GM18498 (cell line): ENCODE results near the gene MYG1.
"Not testable (repeated sequence)": the region's sequence is repeated elsewhere in the genome, so short reads cannot be mapped to it uniquely, and the experiment has no call there.

Source experiments
- ATAC-seq: cut with Tn5 transposase; IDR thresholded peaks from one replicate; pipeline ENCODE4 v1.9.1; 2021; ENCODE audit warnings: mild to moderate bottlenecking, moderate library complexity; ENCODE audit not compliant: unreplicated experiment

Gene MYG1

GRCh38 chr12:53279888-53280498 lies 19.5 kb upstream of the MYG1 start:
- no peak for ATAC-seq

GRCh38 chr12:53286448-53286847 lies 13.0 kb upstream of the MYG1 start:
- ATAC-seq, result no peak

DNA sequence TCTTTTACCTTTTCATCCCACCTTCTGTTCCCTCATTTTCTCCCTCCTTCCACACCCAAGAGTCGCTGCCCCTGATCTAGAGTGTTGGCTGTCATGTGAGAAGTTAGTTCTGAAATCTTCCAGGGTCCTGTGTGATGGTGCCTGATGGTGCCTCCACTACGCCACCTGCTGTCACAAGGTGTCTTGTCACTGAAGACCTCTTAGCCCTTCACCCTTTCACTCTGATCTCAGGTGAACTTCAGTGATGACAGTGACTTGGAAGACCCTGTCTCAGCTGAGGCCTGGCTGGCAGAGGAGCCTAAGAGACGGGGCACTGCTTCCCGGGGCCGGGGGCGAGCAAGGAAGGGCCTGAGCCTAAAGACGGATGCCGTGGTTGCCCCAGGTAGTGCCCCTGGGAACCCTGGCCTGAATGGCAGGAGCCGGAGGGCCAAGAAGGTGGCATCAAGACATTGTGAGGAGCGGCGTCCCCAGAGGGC lies 11.7 kb upstream of the MYG1 start:
- no peak for ATAC-seq

GRCh38 chr12:53288322-53288721 lies 11.2 kb upstream of the MYG1 start:
- no peak for ATAC-seq

- no peak for ATAC-seq
Observed at GRCh38 chr12:53289891-53290290, 9.6 kb upstream of the MYG1 start.

DNA sequence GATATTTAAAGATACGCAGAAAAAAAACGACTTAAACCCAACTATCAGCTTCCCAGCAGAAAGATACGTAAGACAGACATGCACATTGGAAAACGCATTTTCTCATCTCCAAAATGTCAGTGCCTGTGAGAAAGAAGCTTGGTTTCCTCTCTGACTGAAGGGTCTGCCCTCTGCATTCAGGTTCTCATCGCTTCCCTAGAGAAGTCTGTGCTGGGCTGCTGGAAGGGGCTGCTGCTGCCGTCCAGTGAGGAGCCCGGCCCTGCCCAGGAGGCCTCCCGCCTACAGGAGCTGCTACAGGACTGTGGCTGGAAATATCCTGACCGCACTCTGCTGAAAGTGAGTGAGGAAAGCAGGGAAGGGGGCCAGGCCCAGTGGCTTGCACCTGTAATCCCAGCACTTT lies 8.8 kb upstream of the MYG1 start:
- ATAC-seq, result no peak

DNA sequence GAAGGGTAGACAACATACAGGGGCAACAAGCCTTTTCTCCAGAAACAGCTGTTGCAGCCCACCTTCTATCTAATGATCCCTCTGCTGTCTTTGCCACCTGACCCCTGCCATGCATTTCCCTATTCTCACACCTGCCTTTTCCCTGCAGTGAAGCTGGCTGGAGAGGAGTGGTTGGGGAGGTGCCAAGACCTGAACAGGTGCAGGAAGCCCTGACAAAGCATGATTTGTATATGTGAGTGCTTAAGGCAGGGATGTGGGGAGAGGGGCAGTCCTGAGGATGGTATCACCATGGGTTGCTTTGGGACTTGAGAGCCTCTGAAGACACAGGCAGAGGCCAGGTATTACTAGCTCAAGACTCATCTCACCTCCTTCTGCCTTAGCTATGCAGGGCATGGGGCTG lies 7.1 kb upstream of the MYG1 start:
- ATAC-seq, result no peak

GRCh38 chr12:53295070-53295890 lies 4.2 kb upstream of the MYG1 start, which contains the start of gene PFDN5:
Gene PFDN5, plus strand, starts transcription at chr12:53295542. Its CDS starts 26 bp downstream, at chr12:53295568.
- peak; percentile 85 for ATAC-seq

GRCh38 chr12:53295891-53296219 lies 3.6 kb upstream of the MYG1 start:
- ATAC-seq, result no peak

DNA sequence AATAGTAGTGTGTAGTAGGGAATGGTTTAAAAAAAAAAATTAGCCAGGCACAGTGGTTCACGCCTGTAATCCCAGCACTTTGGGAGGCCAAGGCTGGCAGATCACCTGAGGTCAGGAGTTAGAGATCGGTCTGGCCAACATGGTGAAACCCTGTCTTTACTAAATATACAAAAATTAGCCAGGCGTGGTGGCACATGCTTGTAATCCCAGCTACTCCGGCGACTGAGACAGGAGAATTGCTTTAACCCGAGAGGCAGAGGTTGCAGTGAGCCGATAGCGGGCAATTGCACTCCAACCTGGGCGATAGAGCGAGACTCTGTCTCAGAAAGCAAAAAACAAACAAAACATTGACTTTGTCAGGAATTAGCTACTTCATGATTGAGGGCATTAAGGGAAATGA lies 2.4 kb upstream of the MYG1 start:
- ATAC-seq, result not testable (repeated sequence)

DNA sequence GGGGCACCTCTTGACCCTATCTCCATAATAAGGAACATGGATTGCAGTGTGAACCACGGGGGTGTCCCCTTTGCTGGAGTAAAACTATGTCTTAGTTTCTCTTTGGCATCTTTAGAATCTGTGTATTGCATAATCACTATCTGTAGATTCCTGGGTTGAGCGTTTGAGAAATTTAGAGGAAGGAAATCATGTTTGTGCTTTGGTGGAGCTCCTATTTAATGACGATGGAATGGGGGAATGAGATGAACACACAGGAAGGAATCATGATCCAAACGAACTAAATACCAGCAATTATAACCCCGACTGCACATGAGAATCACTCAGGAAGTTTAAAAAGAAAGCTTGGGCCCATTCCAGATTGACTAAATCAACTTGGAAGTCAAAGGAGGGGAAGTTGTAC lies 1.3 kb upstream of the MYG1 start:
- no peak for ATAC-seq

- ATAC-seq, result no peak
Observed at GRCh38 chr12:53299101-53299453, 418 bp upstream of the MYG1 start.

DNA sequence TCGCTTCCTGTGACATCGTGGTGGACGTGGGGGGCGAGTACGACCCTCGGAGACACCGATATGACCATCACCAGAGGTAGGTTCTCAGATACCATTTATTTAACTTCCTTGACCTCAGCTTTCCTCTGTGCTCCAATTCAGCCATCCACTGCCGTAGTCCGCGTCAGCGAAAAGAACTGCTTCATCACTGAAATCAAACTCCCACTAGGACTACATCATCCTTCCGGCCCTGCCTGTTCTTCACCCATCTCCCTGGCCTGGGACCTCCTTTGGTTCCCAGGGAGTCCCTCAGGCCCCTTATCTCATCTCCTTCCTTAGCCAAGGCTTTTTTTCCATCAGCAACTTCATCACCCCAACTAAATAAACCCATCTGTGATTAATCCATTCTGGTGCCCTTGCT lies 692 bp downstream of the MYG1 start:
- ATAC-seq, result no peak

- ATAC-seq, result no peak
Observed at GRCh38 chr12:53302903-53303302, 3.4 kb downstream of the MYG1 start.

GRCh38 chr12:53306826-53307225 lies 7.3 kb downstream of the MYG1 start:
- ATAC-seq, result no peak

GRCh38 chr12:53308276-53308675 lies 8.8 kb downstream of the MYG1 start:
- ATAC-seq, result no peak

DNA sequence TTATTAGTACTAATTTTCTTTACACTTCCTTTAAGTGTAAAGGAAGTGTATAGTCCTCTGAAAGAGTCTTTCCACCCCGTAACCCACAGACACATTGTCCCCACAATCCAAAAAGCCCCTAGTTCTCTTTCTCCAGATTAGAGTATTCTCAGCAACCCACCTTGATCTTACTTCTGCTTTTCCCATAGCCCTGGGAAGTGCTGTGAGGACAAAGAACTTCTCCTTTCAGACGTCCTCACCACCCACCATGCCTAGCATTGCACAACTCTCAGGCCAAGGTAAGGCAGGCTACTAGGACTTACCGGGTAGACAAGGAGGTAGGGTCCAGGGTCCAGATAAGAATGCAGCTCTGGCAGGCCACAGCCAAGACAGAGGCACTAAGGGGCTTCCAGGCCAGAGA lies 14.5 kb downstream of the MYG1 start:
- no peak for ATAC-seq

DNA sequence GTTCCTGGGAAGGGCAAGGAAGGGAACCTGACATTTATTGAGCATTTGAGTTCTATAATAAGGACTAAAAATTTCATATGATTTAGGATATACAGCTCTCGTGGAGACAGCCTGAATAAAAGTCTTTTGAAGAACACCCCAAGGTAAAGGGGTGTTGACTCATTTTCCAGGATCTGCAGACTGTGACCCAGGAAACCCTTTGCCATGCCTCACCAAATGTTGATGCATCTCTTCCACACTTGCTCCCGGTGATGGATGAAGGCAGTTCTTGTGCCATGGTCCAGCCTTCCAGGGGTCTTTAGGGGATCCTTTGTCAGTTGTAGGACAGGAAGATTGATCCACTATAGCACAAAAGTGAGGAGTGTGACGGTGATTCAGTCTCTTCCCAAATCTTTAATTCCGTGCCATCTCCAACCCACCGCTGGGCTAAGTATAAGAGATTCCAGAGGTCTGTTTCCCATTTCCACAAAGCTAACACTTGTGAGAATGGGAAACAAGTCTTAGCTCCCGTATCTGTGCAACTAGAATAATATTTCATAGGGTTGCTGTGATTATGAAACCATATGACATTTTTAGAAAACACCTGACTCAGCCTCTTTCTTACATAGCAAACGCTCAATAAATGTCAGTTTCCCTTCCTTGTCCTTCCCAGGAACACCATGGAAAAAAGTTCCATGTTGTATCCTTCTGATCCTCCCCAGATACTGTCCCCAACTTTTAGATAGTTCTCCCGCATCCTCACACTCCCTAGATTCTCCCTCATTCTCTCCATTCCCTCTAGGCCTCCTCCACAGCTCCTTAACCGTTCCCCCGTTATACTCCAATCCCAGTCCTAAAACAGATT lies 21.1 kb downstream of the MYG1 start:
- ATAC-seq, result no peak

DNA sequence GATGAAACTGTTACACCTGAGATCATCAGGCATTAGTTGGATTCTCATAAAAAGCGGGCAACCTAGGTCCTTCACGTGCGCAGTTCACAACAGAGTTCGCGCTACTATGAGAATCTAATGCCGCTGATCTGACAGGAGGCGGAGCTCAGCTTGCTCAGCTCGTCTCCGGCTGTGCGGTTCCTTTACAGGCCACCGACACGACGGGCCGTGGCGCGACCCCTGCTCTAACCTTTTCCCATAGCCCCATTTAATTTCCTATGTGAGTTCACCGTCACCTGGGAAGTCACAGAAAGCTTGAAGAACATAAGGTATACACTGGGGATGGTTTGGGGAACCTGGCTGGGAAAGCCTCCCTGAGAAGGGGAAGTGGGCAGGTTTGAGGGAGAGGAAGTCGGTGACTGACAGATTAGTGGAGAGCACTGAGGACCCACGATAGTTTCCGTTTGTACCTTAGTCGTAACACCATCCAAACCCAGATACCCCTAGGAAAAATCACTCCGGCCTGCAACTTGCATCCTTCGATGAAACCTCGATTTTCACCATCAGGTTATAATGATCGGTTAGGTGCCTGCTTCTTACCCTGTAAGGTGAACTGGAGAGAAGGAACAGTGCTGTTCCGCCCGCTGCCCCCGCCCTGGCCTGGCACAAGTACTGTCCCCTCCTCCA lies 24.8 kb downstream of the MYG1 start:
- peak; percentile 31 for ATAC-seq

DNA sequence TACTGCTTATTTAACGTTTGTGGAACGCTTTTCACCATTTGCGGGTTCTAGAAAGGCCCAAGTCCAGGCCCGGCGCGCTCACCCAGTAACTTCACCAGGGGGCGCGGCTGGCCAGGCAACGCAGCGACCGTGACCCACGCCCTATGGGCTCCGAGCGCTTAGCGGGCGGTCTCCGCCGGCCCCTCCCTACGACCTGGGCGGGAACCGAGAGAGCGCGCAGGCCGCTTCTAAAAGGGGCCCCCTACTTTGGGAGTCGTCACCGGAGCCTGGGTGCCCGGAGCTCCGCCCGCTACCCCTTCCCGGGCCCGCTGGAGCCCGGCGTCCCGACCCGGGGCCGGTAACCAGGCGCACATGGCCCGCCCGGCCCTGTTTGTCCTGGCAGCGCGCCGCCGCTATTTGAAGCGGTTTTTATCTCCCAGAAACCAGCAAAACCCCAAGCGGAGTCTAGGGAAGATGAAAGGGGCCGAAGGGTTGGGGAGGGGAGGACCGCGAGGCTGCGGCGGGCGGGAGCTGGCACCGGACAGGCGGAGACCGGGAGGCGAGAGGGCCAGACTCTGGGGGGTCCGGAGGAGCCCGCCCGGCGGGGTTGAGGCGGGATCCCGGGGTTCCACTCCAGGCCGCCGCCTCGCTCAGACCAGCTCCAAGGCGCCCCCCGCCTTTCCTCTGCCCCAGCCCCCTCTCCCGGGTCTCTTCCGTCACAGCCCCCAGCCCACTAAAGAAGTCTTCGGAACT lies 25.4 kb downstream of the MYG1 start:
- ATAC-seq, result peak; percentile 60
